Activated T-helper 9 cell treated with anti-CD3 and anti-CD28 coated beads, Interleukin-2, amount 50 U/mL, for 16 hours (primary cell): ENCODE data around the gene SNAPC4.
"Not testable (repeated sequence)": the region's sequence is repeated elsewhere in the genome, so short reads cannot be mapped to it uniquely, and the experiment has no call there.

Experiments
- DNase-seq: peaks from one replicate; pipeline ENCODE4 v3.0.0-alpha.2; 2020; ENCODE audit warnings: low read depth

Gene SNAPC4

DNA sequence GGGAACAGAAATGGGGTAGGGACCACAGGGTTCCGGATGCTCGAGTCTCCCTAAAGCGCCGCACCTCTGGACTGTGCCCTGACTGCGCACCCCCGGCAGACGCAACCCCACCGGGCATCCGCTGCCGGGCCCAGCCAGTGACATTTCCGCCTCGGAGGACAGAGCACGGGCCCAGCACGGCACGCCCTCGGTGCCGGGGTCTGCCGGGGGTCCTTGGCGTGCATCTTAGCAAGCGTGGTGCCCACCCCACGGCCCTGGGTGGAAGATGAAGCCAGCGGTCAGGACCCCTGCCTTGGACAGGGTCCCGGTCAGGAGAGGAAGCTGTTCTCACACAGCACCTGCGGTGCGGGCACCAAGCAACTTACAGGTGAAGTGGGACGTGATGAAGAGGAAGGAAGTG lies 32.6 kb upstream of the SNAPC4 start:
- DNase-seq: no peak

- DNase-seq: no peak
Measured at GRCh38 chr9:136431782-136432350, 31.9 kb upstream of the SNAPC4 start.

DNA sequence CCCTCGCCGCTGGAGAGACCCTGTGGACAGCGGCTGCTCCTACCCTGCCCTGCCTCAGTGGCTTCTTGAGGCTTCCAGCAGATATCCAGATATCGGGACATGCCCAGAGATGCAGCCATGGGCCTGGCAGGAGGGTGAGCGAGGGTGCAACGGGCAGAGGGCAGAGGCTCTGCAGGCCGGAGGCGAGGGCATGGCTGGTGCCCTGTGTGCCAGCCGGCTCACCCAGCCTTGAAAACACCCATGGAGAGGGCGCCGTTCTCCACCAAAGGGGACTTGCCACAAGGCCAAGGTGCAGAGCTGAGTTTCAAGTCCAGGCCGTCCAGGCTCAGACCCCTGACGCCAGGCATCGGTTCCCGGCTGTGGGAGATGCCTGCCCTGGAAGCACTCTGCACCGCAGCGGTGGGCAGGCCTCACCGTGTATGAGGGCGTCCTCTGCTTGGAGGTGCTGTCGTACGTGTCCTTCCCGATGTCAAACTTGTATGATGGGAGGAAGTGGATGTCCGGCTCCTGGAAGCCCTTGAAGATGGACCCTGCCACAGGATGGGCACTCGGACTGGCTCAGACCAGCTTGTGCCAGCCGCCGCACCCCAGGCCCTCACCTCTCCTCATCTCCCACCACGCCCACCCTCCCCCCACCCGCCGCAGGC lies 30.7 kb upstream of the SNAPC4 start:
- no peak for DNase-seq

GRCh38 chr9:136429683-136430491 lies 29.9 kb upstream of the SNAPC4 start:
- no peak for DNase-seq

GRCh38 chr9:136429075-136429628 lies 29.2 kb upstream of the SNAPC4 start:
- DNase-seq: no peak

DNA sequence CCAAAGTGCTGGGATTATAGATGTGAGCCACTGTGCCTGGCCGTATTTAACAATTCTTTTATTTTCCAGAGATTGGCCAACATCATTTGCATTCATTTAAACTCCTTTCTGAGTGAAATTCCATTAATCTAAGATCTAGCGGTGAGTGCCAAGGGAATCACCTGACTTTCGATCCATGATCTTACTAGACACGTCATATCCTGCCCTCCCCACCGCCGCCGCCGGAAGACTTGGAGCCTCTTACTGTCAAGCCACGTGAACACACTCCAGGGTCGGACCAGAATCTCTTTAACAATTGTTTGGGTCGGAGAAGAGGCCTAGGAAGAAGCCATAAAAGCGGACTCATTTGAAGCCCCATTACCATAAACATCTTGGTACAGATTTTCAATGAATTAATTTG lies 26.8 kb upstream of the SNAPC4 start:
- no peak for DNase-seq

GRCh38 chr9:136425367-136425766 lies 25.4 kb upstream of the SNAPC4 start:
- DNase-seq: not testable (repeated sequence)

DNA sequence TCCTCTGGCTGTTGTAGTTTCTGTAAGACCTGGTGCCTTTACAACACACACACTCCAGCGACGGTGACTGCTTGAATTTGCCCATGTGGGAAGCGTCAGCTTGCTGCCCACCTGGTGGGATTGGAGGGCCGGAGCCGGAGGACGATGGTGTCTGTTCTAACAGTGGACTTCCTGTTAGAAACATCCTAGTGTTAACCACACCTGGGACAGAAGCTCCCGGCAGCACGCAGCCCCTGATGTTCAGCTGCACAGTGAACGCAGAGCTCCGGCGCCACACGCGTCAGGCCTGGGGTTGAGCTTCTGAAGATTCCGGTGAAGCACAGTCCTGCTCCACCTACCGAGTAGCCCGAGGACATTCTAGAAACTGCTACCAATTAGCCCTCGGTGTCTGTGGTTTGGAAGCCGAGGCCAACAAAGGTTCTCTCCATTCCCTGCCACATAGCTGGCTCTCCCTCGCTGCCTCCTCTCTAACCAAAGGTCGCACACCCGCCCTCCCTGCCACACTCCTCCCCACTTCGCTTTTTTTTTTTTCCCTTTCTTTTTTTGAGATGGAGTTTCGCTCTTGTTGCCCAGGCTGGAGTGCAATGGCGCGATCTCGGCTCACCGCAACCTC lies 24.9 kb upstream of the SNAPC4 start:
- no peak for DNase-seq

- no peak for DNase-seq
Measured at GRCh38 chr9:136423432-136424146, 23.6 kb upstream of the SNAPC4 start.

DNA sequence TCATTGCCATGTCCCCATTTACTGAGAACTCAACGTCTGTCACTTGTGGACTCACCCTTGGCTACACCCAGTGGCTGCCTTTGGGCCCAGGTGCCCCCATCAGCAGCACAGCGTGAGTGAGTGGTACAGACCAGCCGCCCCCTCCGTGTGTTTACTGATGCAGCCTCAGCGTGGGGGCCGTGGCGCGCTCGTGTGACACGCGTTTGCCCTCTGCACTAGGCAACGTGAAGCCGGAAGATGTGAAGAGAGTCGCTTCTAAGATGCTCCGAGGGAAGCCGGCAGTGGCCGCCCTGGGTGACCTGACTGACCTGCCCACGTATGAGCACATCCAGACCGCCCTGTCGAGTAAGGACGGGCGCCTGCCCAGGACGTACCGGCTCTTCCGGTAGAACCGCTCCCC lies 22.9 kb upstream of the SNAPC4 start:
- DNase-seq: no peak

DNA sequence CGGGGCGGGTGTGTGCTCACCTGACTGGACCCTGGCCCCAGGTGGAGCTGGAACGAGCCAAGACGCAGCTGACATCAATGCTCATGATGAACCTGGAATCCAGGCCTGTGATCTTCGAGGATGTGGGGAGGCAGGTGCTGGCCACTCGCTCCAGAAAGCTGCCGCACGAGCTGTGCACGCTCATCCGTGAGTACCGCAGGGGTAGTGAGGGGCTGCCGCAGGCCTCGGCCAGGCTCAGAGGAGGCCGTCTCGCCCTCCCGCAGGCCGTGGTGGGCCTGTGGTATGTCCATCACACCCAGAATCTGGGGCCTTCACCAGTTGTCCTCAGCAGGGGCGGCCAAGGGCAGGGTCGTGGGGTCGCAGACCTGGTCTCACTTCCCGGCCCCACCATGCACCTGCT lies 21.8 kb upstream of the SNAPC4 start:
- DNase-seq: no peak

GRCh38 chr9:136419092-136419420 lies 19.1 kb upstream of the SNAPC4 start:
- no peak for DNase-seq

GRCh38 chr9:136418182-136419091 lies 18.5 kb upstream of the SNAPC4 start:
- no peak for DNase-seq

DNA sequence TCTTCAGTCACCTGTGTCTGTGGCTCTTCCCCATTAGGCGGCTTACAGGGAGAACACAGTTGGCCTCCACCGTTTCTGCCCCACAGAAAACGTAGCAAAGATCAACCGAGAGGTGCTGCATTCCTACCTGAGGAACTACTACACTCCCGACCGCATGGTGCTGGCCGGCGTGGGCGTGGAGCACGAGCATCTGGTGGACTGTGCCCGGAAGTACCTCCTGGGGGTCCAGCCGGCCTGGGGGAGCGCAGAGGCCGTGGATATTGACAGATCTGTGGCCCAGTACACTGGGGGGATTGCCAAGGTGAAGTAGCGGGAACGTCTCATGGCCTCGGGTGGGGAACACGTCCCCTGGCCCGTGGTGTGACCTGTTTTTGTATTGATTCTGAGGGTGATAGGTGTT lies 16.9 kb upstream of the SNAPC4 start:
- no peak for DNase-seq

DNA sequence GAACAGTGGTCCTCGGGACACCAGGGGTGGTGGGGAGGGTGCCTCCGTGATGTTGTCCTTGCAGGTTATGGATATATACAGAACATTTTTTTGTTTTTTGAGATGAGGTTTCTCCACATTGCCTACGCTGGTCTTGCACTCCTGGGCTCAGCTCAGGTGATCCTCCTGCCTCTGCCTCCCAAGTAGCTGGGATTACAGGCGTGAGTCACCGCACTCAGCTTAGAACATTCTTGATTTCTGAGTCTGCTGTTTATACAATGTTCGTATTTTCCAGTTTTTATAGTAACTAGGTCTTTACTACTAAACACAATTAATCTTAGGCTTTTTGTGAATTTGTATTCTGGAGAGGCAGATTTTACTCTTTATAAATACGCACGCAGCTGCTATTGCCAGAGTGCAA lies 16.5 kb upstream of the SNAPC4 start:
- DNase-seq: no peak

DNA sequence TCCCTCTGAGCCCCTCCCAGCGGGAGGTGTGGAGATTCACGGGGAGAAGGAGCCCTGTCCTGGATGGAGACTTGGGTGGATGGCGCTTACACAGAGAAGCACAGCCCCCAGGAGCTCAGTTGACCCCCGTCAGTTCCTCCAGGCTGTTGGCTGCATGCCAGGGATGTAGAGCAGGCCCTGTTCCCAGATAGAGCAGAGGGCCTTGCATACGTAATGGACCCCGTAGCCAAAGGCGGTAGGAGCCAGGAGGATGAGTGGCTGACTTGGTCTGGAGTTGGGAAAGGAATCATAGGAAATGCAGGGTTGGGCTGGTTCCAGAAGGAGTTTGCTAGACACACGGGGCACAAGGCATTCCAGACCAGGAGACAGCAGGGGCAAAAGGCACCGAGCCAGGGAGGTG lies 13.0 kb upstream of the SNAPC4 start:
- no peak for DNase-seq

- DNase-seq: no peak
Measured at GRCh38 chr9:136411378-136411777, 11.4 kb upstream of the SNAPC4 start.

DNA sequence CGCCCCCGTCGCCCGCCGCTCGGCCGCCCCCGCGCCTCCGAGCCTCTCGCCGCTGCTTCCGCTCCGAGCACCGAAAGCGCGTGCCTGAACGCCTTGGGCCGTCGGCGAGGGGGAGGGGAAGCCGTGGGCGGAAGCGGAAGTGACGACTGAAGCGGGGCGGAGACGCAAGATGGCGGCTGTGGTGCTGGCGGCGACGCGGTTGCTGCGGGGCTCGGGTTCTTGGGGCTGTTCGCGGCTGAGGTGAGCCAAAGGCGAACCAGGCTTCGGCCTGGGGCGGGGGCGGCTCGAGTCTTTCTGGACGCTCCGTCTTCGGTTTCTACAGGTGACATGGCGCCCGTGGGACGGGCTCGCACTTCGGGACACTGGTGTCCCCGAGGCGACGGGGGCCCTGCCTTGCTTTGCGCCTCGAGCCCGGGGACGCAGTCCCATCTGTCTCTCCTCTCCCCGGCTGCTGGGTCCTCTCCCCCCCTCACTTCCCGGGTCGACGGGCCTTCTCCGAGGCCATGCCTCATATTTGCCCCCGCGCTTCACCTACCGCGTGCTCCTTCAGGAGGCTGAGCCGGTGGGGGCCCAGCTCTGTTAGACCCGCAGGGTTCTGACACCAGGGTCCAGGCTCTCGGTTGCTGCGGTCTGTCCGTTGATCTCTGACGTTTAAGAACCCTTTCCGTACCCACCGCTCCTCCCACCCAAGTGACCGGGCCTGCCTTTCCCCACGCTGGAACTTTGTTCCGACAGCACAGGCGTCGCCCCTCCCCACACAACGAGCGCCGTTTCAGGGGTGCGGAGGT lies 10.7 kb upstream of the SNAPC4 start, which contains the start of the genes ENTR1 and PMPCA:
Gene ENTR1, minus strand, starts transcription at position 115 of the 788 bp plus-strand sequence. CDS start 217 bp downstream, outside the sequence.
Gene PMPCA, plus strand, starts transcription at position 159 of the 788 bp plus-strand sequence. Its CDS starts 11 bp downstream, at position 170.
- DNase-seq: peak; percentile 95

DNA sequence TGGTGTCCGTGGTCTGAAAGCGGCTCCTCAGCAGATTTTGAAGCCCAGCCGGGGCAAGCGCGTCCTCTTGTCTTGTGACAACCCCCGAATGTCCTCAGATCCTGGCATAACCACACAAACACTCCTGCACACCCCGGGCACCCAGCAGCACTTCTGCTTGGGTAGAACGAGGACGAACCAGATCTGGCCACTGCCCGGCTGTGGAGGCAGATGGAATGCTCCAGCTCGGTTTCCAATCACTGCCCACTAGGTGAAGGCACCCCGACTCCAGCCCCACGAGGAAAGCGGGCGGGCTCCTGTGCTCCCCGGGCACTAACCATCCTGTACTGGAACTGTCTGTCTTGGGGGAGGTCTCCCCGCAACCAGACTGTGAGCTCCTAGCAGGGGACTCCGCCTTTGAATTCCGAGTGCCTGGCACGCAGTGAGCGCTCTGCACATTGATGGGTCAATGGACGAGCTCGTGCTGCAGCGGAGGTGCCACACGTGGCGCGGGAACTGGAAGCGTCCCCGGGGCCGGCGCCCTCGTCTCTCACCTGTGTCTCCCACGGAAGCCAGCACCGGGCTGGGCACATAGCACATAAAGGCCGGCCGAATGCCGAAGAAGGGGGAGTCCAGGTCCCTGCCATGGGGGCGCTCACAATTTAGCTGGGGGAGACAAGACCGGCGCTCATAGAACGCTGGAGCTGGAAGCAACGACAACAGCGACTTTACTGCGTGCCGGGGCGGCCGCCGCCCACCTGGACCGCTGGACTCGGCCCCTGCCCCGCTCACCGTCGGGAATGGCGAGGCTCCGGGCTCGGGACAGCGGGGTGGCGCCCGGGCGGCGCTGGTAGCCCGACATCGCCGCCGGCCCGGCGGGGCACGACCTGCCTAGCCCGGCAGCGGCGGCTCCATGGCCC lies 9.8 kb upstream of the SNAPC4 start:
- peak; percentile 15 for DNase-seq
